ENCODE data around the gene FPR3.

GRCh38 chr19:51803967-51804366 is 9.0 kb downstream of the FPR3 start:
- TF ChIP-seq POLR2AphosphoS2 (IDR thresholded peaks at IDR 0.05; ENCODE audit: low read length) = no peak
- no peak for TF ChIP-seq NR2C2 (CRISPR knock-in tag; IDR thresholded peaks at IDR 0.05)
- no peak for TF ChIP-seq NR2C2 (tag; IDR thresholded peaks at IDR 0.05)
- TF ChIP-seq ZNF449 (CRISPR knock-in tag; IDR thresholded peaks at IDR 0.05) = no peak
